NCI-H1105 treated with DMSO at 0.1 percent for 48 hours (cell line): Measurements from ENCODE around the gene ADSS1.

Experiments used
- DNase-seq: peaks from one replicate; lab custom pipeline; 2025; lab: John Stamatoyannopoulos, UW

The ADSS1 gene

GRCh38 chr14:104700225-104700651 lies 23.8 kb upstream of the ADSS1 start:
- DNase-seq, result no peak

DNA sequence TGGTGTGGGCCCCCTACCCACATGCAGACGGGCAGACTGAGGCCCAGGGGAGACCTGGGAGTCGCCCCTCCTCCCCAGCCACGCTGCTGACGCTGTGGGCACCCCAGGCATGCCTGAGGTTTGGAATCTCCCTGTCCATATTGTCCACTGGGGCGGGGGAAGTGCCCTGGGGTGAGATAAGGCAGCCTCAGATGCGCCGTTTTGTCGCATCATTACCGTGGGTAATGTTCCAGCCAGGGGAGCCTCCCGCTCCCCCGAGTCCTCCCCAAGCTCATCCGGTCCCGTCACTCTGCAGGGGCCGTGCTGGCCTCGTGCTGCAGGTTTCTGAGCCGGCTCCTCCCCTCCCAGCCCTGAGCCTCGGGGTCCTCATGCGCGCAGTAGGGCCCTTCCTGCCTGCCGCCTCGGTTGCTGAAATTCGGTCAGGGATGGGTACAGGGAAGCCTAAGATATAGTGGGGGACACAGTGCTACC lies 23.2 kb upstream of the ADSS1 start:
- no peak for DNase-seq

DNA sequence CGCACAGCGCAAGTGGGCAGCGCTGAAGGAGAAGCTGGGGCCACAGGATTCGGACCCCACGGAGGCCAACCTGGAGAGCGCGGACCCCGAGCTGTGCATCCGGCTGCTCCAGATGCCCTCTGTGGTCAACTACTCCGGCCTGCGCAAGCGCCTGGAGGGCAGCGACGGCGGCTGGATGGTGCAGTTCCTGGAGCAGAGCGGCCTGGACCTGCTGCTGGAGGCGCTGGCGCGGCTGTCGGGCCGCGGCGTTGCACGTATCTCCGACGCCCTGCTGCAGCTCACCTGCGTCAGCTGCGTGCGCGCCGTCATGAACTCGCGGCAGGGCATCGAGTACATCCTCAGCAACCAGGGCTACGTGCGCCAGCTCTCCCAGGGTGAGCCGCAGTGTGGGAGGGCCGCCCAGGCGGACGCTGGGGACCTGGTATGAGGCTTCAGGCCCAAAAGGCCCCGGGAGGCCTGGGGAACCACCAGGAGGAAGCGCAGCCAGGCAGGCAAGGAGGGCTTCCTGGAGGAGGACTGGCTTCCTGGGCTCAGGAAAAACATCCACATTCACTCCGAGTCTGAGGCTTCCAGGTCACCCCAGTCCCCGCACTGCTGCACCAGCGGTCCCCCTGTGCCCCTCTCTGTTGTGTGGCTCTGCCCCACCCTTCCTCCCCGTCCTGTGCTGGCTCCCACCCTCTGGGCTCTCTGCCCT lies 22.5 kb upstream of the ADSS1 start:
- DNase-seq, result no peak

DNA sequence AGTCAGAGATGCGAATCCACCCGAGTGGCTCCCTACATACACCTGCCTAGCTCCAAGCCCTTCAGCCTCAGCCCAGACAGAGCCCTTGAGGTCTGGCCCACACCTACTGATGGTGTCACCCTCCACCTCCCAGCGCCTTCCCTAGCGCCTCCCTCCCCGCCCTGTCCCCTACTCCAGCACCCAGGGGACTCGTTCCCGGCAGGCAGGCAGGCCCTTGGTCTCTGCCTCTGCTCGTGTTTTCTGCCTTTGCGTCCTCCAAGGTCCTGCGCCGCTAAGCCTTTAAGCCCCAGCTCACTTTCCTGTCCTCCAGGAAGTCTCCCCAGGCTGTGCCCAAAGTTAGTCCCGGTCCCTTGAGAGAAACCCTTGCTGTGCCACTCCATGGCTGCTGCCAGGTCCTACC lies 21.9 kb upstream of the ADSS1 start:
- no peak for DNase-seq

DNA sequence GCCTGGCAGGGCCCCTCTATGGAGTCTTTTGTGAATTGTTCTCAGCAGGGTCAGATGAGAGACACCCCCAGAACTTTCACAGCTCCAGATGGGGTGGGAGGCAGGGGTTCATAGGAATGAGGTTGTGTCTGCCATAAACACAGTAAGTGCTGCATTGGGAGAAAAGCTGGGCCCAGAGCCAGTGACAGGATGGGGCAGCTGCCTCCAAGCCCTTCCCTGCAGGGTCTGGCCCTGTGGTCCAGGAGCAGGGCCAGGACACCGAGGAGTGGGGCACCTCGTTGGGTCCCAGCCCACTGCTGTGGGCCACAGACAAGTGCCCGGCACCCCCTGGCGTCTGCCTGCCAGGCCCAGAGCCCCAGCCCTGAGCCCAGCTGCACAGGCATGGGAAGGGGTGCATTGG lies 21.4 kb upstream of the ADSS1 start:
- DNase-seq, result no peak

- DNase-seq, result no peak
Observed at GRCh38 chr14:104703269-104703668, 20.8 kb upstream of the ADSS1 start.

- no peak for DNase-seq
Observed at GRCh38 chr14:104704252-104704651, 19.8 kb upstream of the ADSS1 start.

DNA sequence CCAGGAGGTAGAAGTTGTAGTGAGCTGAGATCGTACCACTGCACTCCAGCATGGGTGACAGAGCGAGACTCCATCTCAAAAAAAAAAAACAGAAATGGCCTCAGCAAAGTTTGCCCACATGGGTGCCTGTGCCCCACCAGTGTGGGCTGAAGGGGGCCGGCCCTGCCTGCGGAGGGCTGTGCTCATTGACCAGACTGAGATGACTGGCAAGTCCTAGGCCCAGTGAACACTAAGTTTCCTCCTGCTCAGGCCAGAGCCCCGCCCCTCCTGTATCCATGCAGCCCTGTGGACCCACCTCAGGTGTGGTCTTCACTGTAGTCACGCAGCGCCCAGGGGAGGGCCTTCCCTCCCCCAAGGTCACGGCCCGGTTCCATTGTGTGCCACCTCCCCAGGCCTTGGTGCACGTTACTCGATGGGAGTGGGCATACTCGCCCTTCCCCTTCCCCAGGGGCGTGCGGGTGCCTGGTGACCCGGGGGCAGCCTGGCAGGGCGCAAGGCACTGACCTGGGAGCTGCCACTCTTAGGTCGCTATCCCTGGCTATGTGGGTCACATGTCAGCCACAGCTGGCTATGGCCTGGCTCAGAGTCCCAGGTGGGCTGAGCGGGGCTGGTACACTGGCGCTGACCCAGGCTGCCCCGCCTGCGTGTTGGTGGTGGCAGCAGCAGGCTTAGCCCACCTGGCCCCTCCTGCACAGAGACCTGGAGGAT lies 18.5 kb upstream of the ADSS1 start:
- DNase-seq, result no peak

DNA sequence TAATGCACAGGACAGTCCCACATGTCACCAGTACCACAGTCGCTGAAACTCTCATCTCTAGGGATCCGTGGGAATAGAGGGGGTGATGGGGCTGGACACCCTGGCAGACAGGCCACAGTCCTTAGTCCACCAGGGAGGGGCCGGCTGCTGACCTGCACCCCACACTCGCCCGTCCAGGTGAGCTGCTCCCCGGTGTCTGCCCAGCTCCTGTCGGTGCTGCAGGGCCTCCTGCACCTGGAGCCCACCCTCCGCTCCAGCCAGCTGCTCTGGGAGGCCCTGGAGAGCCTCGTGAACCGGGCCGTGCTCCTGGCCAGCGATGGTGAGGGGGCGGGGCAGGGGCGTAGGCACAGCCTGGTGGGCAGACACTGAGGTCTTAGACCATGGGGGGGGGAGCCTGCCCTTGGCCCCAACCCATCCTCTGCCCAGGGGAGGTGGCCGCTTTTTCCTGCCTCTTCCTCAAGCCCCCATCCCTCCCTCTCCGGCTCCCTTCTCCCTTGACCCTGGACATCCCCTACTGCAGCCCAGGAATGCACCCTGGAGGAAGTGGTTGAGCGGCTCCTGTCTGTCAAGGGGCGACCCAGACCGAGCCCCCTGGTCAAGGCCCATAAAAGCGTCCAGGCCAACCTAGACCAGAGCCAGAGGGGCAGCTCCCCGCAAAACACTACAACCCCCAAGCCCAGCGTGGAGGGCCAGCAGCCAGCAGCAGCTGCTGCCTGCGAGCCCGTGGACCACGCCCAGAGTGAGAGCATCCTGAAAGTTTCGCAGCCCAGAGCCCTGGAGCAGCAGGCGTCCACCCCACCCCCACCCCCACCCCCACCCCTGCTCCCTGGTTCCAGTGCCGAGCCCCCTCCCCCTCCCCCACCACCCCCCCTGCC lies 17.1 kb upstream of the ADSS1 start:
- DNase-seq, result no peak

- no peak for DNase-seq
Observed at GRCh38 chr14:104707608-104708595, 16.1 kb upstream of the ADSS1 start.

GRCh38 chr14:104708606-104709268 lies 15.3 kb upstream of the ADSS1 start:
- DNase-seq, result peak; percentile 37

GRCh38 chr14:104709387-104710039 lies 14.5 kb upstream of the ADSS1 start:
- DNase-seq, result no peak

GRCh38 chr14:104710071-104710735 lies 13.8 kb upstream of the ADSS1 start:
- DNase-seq, result no peak

- DNase-seq, result no peak
Observed at GRCh38 chr14:104712881-104713734, 10.9 kb upstream of the ADSS1 start.

- no peak for DNase-seq
Observed at GRCh38 chr14:104714066-104714465, 10.0 kb upstream of the ADSS1 start.

GRCh38 chr14:104714681-104715080 lies 9.3 kb upstream of the ADSS1 start:
- no peak for DNase-seq

DNA sequence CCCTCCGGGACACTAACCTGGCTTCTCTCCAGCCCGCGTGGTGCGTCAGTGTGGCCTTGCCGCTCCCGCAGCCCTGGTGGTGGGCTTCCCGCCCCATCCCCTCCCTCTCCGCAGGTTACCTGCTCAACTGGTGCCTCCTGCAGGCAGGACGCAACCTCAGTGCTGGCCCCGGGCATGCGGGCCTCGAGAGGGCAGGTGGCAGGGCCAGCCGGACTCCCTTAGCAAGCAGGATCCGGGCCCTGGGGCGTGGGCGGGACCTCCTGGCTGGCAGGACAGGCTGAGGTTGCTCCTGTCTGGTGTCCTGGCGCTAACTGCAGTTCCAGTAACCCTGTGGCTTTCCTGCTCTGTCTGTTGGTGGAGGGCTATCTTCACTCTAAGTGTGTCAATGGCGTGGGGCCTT lies 8.6 kb upstream of the ADSS1 start:
- no peak for DNase-seq

- no peak for DNase-seq
Observed at GRCh38 chr14:104715871-104716270, 8.2 kb upstream of the ADSS1 start.

GRCh38 chr14:104717137-104717536 lies 6.9 kb upstream of the ADSS1 start:
- DNase-seq, result no peak
